ENCODE data around the gene CAMTA1.

Gene CAMTA1

DNA sequence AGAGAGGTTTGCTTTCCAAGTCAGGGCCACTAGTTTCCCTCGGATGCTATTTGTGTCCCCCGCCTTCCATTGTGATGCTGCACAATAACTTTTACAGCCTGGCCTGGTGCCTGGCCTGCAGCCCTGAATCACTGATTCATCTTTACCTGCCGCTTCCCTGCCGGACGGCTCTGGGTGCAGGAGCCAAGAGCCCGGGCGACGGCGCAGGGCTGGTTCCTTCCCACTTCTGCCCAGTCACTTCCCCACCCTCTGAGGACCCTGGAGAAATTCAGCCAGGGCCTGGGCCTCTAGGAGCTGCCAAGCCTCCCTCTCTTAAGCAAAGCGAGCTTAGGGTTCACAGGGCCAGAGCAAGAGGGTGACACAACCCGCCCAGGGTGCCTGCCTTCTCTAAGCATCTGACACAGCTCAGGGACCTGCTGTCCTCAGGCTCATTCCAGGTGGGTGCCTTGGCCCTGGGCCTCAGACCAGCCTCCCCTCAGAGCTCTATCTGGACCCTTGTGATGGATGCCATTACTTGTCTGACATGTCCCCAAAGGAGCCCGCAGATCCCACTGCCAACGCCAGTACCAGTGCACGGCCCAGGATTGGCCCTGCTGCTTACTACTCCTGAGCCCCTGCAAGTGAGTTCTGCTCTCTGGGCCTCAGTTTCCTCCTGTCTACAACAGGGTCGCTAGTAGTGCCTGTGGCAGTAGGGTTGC, 604.8 kb downstream of the CAMTA1 start:
- no peaks in the 10 kb centered on the region for H3K4me1 ChIP-seq (ENCODE audit: insufficient read depth, low read length)
- H3K79me2 ChIP-seq (ENCODE audit: insufficient read depth, low read length) = no peaks in the 10 kb centered on the region
- TF ChIP-seq EZH2 (IDR thresholded peaks at IDR 0.05; ENCODE audit: borderline replicate concordance, low read depth, low read length, severe bottlenecking) = no peak
- H4K20me1 ChIP-seq (ENCODE audit: insufficient read depth, low read length) = peaks cover 4% of the 10 kb centered on the region; the same call in 1 of the 2 replicates
- H3K4me3 ChIP-seq (ENCODE audit: low read depth in 1 of 2, low read length in 2 of 2) = no peak overlapping the region
- no peak overlapping the region for H3K4me2 ChIP-seq (ENCODE audit: insufficient read depth, low read length)
- no peaks in the 10 kb centered on the region for H3K36me3 ChIP-seq (ENCODE audit: insufficient read depth, low read length)
- DNase-seq (no peak), ATAC-seq (ENCODE audit: insufficient read depth, low read depth) (no peak)
- no peak overlapping the region for H3K9ac ChIP-seq (ENCODE audit: low read depth, low read length)
- no peaks in the 10 kb centered on the region for H3K9me3 ChIP-seq (ENCODE audit: insufficient read depth, low read length, severe bottlenecking)
- H3K27me3 ChIP-seq (ENCODE audit: insufficient read depth, low read length, poor library complexity) = no peaks in the 10 kb centered on the region
- no peak overlapping the region for H3K27ac ChIP-seq (ENCODE audit: low read length)
- no peak overlapping the region for H2AFZ ChIP-seq (ENCODE audit: low read depth, low read length)

DNA sequence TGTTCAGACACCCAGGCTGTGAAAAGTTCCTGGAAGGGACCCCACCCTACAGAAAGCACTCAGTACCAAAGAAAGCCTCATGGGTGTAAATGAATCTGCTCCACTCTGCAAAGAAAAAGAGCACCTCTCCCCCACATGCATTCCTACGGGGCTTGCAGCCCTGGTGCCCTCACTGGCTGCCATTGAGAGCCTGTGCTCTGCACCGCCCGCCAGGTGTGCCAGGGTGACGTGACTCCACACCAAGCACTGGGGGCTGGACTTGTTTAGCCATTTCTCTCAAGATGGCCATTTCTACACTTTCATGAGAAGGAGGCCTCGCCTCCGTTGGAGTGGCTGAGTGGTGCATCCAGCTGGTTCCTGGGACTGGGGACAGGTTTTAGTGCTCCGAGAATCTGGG, 605.3 kb downstream of the CAMTA1 start:
- no peak overlapping the region for H3K4me3 ChIP-seq (ENCODE audit: low read depth in 1 of 2, low read length in 2 of 2)
- H3K27ac ChIP-seq (ENCODE audit: low read length) = no peak overlapping the region
- H3K79me2 ChIP-seq (ENCODE audit: insufficient read depth, low read length) = no peaks in the 10 kb centered on the region
- peaks cover 4% of the 10 kb centered on the region; the same call in 1 of the 2 replicates for H4K20me1 ChIP-seq (ENCODE audit: insufficient read depth, low read length)
- TF ChIP-seq CTCF (IDR thresholded peaks at IDR 0.05; ENCODE audit: borderline replicate concordance, extremely low read depth, low read length, poor library complexity, severe bottlenecking) (no peak), EZH2 (IDR thresholded peaks at IDR 0.05; ENCODE audit: borderline replicate concordance, low read depth, low read length, severe bottlenecking) (no peak)
- no peaks in the 10 kb centered on the region for H3K27me3 ChIP-seq (ENCODE audit: insufficient read depth, low read length, poor library complexity)
- DNase-seq = no peak
- H3K4me1 ChIP-seq (ENCODE audit: insufficient read depth, low read length) = no peaks in the 10 kb centered on the region
- H3K9me3 ChIP-seq (ENCODE audit: insufficient read depth, low read length, severe bottlenecking) = peaks cover 4% of the 10 kb centered on the region
- no peak for ATAC-seq (ENCODE audit: insufficient read depth, low read depth)
- no peak overlapping the region for H3K4me2 ChIP-seq (ENCODE audit: insufficient read depth, low read length)
- no peak overlapping the region for H2AFZ ChIP-seq (ENCODE audit: low read depth, low read length)
- H3K9ac ChIP-seq (ENCODE audit: low read depth, low read length) = no peak overlapping the region
- H3K36me3 ChIP-seq (ENCODE audit: insufficient read depth, low read length) = no peaks in the 10 kb centered on the region

- Histone ChIP-seq H3K27ac (ENCODE audit: low read length) (no peak overlapping the region), H3K9me3 (ENCODE audit: insufficient read depth, low read length, severe bottlenecking) (peaks cover 7% of the 10 kb centered on the region), H3K79me2 (ENCODE audit: insufficient read depth, low read length) (no peaks in the 10 kb centered on the region), H3K9ac (ENCODE audit: low read depth, low read length) (no peak overlapping the region), H3K4me2 (ENCODE audit: insufficient read depth, low read length) (no peak overlapping the region), H4K20me1 (ENCODE audit: insufficient read depth, low read length) (peaks cover 2% of the 10 kb centered on the region; the same call in 1 of the 2 replicates), H2AFZ (ENCODE audit: low read depth, low read length) (no peak overlapping the region), H3K27me3 (ENCODE audit: insufficient read depth, low read length, poor library complexity) (no peaks in the 10 kb centered on the region), H3K4me1 (ENCODE audit: insufficient read depth, low read length) (no peaks in the 10 kb centered on the region), H3K36me3 (ENCODE audit: insufficient read depth, low read length) (no peaks in the 10 kb centered on the region), H3K4me3 (ENCODE audit: low read depth in 1 of 2, low read length in 2 of 2) (no peak overlapping the region)
- DNase-seq (no peak), ATAC-seq (ENCODE audit: insufficient read depth, low read depth) (no peak)
- TF ChIP-seq EZH2 (IDR thresholded peaks at IDR 0.05; ENCODE audit: borderline replicate concordance, low read depth, low read length, severe bottlenecking) = no peak
These were observed 607.9 kb downstream of the CAMTA1 start for GRCh38 chr1:7393136-7393535.

DNA sequence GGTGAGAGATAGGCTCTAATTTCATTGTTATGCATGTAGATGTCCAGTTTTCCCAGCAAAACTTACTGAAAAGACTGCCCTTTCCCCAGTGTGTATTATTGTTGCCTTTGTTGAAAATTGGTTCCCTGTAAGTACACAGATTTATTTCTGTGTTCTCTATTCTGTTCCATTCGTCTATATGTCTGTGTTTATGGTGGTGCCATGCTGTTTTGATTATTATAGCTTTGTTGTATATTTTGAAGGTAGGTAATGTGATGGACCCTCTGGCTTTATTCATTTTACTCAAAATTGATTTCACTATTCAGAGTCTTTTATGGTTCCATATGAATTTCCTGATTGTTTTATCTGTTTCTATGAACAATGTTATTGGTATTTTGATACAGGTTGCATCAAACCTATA, 610.0 kb downstream of the CAMTA1 start:
- Histone ChIP-seq H2AFZ (ENCODE audit: low read depth, low read length) (no peak overlapping the region), H3K4me1 (ENCODE audit: insufficient read depth, low read length) (no peaks in the 10 kb centered on the region), H4K20me1 (ENCODE audit: insufficient read depth, low read length) (no peaks in the 10 kb centered on the region), H3K79me2 (ENCODE audit: insufficient read depth, low read length) (no peaks in the 10 kb centered on the region), H3K27me3 (ENCODE audit: insufficient read depth, low read length, poor library complexity) (no peaks in the 10 kb centered on the region), H3K27ac (ENCODE audit: low read length) (no peak overlapping the region), H3K9ac (ENCODE audit: low read depth, low read length) (no peak overlapping the region), H3K9me3 (ENCODE audit: insufficient read depth, low read length, severe bottlenecking) (peaks cover 7% of the 10 kb centered on the region), H3K4me3 (ENCODE audit: low read depth in 1 of 2, low read length in 2 of 2) (no peak overlapping the region), H3K4me2 (ENCODE audit: insufficient read depth, low read length) (no peak overlapping the region), H3K36me3 (ENCODE audit: insufficient read depth, low read length) (no peaks in the 10 kb centered on the region)
- ATAC-seq (ENCODE audit: insufficient read depth, low read depth) (no peak), DNase-seq (no peak)
- TF ChIP-seq EZH2 (IDR thresholded peaks at IDR 0.05; ENCODE audit: borderline replicate concordance, low read depth, low read length, severe bottlenecking) (no peak), CTCF (IDR thresholded peaks at IDR 0.05; ENCODE audit: borderline replicate concordance, extremely low read depth, low read length, poor library complexity, severe bottlenecking) (no peak)

All from DND-41 (cell line).